Measurements from ENCODE around the gene FZD1.

GRCh38 chr7:91297939-91298338 is 33.7 kb downstream of the FZD1 start:
- TF ChIP-seq CTCF (conservative IDR thresholded peaks at IDR 0.05 in 1 of 2, IDR thresholded peaks at IDR 0.05 in 1 of 2; ENCODE audit: low read depth in 1 of 2, low read length in 2 of 2) (no peak), EZH2 (IDR thresholded peaks at IDR 0.05; ENCODE audit: low read length, missing control alignments) (no peak)

All from fibroblast of lung (primary cell).